ENCODE data around the gene MMP14. TPM values are rescaled to one million over a fixed set of nuclear protein-coding genes. Genes with fewer than 3 reads are reported as not detected.

Gene MMP14
- total RNA-seq, 1 experiment from 2014 or later, result 57.2 TPM

DNA sequence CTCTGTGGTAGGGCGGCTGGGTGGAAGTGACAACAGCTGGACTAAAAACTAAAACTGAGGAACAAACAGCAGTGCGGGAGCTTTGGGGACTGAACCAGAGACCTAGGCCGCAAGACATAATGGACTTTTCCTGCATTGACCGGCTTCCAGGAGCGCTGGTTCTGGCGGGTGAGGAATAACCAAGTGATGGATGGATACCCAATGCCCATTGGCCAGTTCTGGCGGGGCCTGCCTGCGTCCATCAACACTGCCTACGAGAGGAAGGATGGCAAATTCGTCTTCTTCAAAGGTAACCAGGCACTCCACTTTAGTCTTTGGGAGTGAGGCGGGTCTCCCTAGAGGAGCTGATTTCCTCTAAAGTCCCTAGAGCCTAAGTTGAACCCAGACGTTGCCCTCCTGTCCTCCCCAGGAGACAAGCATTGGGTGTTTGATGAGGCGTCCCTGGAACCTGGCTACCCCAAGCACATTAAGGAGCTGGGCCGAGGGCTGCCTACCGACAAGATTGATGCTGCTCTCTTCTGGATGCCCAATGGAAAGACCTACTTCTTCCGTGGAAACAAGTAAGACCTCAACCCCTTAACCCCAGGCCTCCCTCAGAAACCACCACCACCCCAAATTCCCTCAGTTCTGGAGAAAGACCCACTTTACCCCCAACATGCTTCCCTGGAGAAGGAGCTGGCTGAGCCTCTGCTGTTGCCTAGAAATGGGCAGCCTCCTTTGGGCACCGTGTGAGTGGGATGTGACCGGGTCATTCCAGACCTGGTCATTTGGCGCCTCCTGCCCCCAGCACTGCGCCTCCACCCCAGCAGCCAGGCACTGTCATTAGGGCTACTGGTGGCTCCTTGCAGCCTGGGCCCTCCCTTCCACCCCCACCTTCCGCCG, 8.1 kb downstream of the MMP14 start:
- no peak overlapping the region for H3K4me3 ChIP-seq (ENCODE audit: low read depth, low read length)
- H3K27me3 ChIP-seq (replicated peaks; ENCODE audit: control insufficient read depth, insufficient read depth, low read length), result no peaks in the 10 kb centered on the region
- DNase-seq, result no peak
- H3K9me3 ChIP-seq, result no peaks in the 10 kb centered on the region
- BruUV-seq (replicated peaks), result no TSS peak
- Mint-ChIP-seq H3K27ac (ENCODE audit: unreplicated experiment) (no peak overlapping the region), H3K4me1 (ENCODE audit: low read depth, unreplicated experiment) (no peaks in the 10 kb centered on the region), H3K27me3 (ENCODE audit: insufficient read depth, unreplicated experiment) (no peaks in the 10 kb centered on the region), H3K9me3 (ENCODE audit: unreplicated experiment) (no peaks in the 10 kb centered on the region), H3K36me3 (ENCODE audit: insufficient read depth, unreplicated experiment) (peaks cover 55% of the 10 kb centered on the region), H3K4me3 (ENCODE audit: unreplicated experiment) (no peak overlapping the region)
- TF ChIP-seq, protein P1, sequence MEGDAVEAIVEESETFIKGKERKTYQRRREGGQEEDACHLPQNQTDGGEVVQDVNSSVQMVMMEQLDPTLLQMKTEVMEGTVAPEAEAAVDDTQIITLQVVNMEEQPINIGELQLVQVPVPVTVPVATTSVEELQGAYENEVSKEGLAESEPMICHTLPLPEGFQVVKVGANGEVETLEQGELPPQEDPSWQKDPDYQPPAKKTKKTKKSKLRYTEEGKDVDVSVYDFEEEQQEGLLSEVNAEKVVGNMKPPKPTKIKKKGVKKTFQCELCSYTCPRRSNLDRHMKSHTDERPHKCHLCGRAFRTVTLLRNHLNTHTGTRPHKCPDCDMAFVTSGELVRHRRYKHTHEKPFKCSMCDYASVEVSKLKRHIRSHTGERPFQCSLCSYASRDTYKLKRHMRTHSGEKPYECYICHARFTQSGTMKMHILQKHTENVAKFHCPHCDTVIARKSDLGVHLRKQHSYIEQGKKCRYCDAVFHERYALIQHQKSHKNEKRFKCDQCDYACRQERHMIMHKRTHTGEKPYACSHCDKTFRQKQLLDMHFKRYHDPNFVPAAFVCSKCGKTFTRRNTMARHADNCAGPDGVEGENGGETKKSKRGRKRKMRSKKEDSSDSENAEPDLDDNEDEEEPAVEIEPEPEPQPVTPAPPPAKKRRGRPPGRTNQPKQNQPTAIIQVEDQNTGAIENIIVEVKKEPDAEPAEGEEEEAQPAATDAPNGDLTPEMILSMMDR (IDR thresholded peaks at IDR 0.05; ENCODE audit: insufficient read depth in 1 of 2, low read depth in 1 of 2, low read length in 1 of 2, severe bottlenecking in 1 of 2, unreplicated experiment in 1 of 2), result no peak
- H3K4me1 ChIP-seq, result 0 out of 2 replicates have a peak, but pooled peaks cover under 1% of the 10 kb centered on the region
- ChIA-PET POLR2A (interaction anchor here (0.5 kb wide), 1 partner anchor 22 kb away, joined by 4 read pairs; no protein-coding TSS in a partner anchor), CTCF (interaction anchor here (1.4 kb wide), 1 partner anchor 8 kb away, joined by 4 read pairs; no protein-coding TSS in a partner anchor)
- peaks cover 10% of the 10 kb centered on the region for H3K36me3 ChIP-seq (ENCODE audit: control insufficient read depth, insufficient read depth, low read length)
- intact Hi-C loops (cut with micrococcal nuclease; ENCODE audit: unreplicated experiment), result no loop called here

DNA sequence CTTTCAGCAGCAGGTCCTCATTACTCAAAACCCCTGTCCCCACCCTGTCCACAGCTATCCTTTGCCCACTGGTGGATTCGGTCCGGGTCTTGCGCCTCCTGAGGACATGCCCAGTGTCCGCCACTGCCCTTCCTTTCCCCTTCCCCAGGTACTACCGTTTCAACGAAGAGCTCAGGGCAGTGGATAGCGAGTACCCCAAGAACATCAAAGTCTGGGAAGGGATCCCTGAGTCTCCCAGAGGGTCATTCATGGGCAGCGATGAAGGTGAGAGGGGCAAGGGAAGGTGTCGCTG, 8.7 kb downstream of the MMP14 start:
- Histone ChIP-seq H3K4me3 (ENCODE audit: low read depth, low read length) (no peak overlapping the region), H3K36me3 (ENCODE audit: control insufficient read depth, insufficient read depth, low read length) (peaks cover 10% of the 10 kb centered on the region), H3K27me3 (replicated peaks; ENCODE audit: control insufficient read depth, insufficient read depth, low read length) (no peaks in the 10 kb centered on the region), H3K4me1 (no peaks in the 10 kb centered on the region), H3K9me3 (no peaks in the 10 kb centered on the region)
- no peak overlapping the region for H3K27ac Mint-ChIP-seq (ENCODE audit: unreplicated experiment)
- no peaks in the 10 kb centered on the region for H3K27me3 Mint-ChIP-seq (ENCODE audit: insufficient read depth, unreplicated experiment)
- H3K4me3 Mint-ChIP-seq (ENCODE audit: unreplicated experiment), result no peak overlapping the region
- BruUV-seq (replicated peaks), result no TSS peak
- CTCF ChIA-PET, result interaction anchor here (1.4 kb wide), 1 partner anchor 8 kb away, joined by 4 read pairs; no protein-coding TSS in a partner anchor
- peaks cover 53% of the 10 kb centered on the region for H3K36me3 Mint-ChIP-seq (ENCODE audit: insufficient read depth, unreplicated experiment)
- TF ChIP-seq, protein P1 (IDR thresholded peaks at IDR 0.05; ENCODE audit: insufficient read depth in 1 of 2, low read depth in 1 of 2, low read length in 1 of 2, severe bottlenecking in 1 of 2, unreplicated experiment in 1 of 2), result no peak
- no peak for DNase-seq
- no peaks in the 10 kb centered on the region for H3K4me1 Mint-ChIP-seq (ENCODE audit: low read depth, unreplicated experiment)
- intact Hi-C loops (cut with micrococcal nuclease; ENCODE audit: unreplicated experiment), result no loop called here
- H3K9me3 Mint-ChIP-seq (ENCODE audit: unreplicated experiment), result no peaks in the 10 kb centered on the region
- POLR2A ChIA-PET, result interaction anchor here (0.5 kb wide), 1 partner anchor 22 kb away, joined by 4 read pairs; no protein-coding TSS in a partner anchor

DNA sequence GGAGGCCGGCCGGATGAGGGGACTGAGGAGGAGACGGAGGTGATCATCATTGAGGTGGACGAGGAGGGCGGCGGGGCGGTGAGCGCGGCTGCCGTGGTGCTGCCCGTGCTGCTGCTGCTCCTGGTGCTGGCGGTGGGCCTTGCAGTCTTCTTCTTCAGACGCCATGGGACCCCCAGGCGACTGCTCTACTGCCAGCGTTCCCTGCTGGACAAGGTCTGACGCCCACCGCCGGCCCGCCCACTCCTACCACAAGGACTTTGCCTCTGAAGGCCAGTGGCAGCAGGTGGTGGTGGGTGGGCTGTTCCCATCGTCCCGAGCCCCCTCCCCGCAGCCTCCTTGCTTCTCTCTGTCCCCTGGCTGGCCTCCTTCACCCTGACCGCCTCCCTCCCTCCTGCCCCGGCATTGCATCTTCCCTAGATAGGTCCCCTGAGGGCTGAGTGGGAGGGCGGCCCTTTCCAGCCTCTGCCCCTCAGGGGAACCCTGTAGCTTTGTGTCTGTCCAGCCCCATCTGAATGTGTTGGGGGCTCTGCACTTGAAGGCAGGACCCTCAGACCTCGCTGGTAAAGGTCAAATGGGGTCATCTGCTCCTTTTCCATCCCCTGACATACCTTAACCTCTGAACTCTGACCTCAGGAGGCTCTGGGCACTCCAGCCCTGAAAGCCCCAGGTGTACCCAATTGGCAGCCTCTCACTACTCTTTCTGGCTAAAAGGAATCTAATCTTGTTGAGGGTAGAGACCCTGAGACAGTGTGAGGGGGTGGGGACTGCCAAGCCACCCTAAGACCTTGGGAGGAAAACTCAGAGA, 9.6 kb downstream of the MMP14 start:
- intact Hi-C loops (cut with micrococcal nuclease; ENCODE audit: unreplicated experiment), result no loop called here
- no peaks in the 10 kb centered on the region for H3K9me3 ChIP-seq
- H3K4me3 Mint-ChIP-seq (ENCODE audit: unreplicated experiment), result no peak overlapping the region
- H3K4me3 ChIP-seq (ENCODE audit: low read depth, low read length), result no peak overlapping the region
- H3K27me3 ChIP-seq (replicated peaks; ENCODE audit: control insufficient read depth, insufficient read depth, low read length), result no peaks in the 10 kb centered on the region
- H3K4me1 ChIP-seq, result no peaks in the 10 kb centered on the region
- no peak overlapping the region for H3K27ac Mint-ChIP-seq (ENCODE audit: unreplicated experiment)
- ChIA-PET CTCF (interaction anchor here (0.7 kb wide), 1 partner anchor 54 kb away, joined by 3 read pairs; no protein-coding TSS in a partner anchor), POLR2A (no interaction called here)
- BruUV-seq (replicated peaks), result no TSS peak
- no peaks in the 10 kb centered on the region for H3K9me3 Mint-ChIP-seq (ENCODE audit: unreplicated experiment)
- H3K27me3 Mint-ChIP-seq (ENCODE audit: insufficient read depth, unreplicated experiment), result no peaks in the 10 kb centered on the region
- no peak for DNase-seq
- H3K4me1 Mint-ChIP-seq (ENCODE audit: low read depth, unreplicated experiment), result no peaks in the 10 kb centered on the region
- TF ChIP-seq, protein P1 (IDR thresholded peaks at IDR 0.05; ENCODE audit: insufficient read depth in 1 of 2, low read depth in 1 of 2, low read length in 1 of 2, severe bottlenecking in 1 of 2, unreplicated experiment in 1 of 2), result no peak
- peaks cover 44% of the 10 kb centered on the region for H3K36me3 Mint-ChIP-seq (ENCODE audit: insufficient read depth, unreplicated experiment)
- peaks cover 10% of the 10 kb centered on the region for H3K36me3 ChIP-seq (ENCODE audit: control insufficient read depth, insufficient read depth, low read length)

All from Caco-2 (cell line).